Measurements from ENCODE around the gene FHIT. TPM values are rescaled to one million over a fixed set of nuclear protein-coding genes. Genes with fewer than 3 reads are reported as not detected.

The FHIT gene
- total RNA-seq, 1 donor from 2014 or later: 5.7 TPM

GRCh38 chr3:59980576-59980975, 1270.7 kb downstream of the FHIT start:
- Histone ChIP-seq H3F3A (ENCODE audit: low read depth) (no peaks in the 10 kb centered on the region), H3K27ac (no peak overlapping the region), H3K36me3 (no peaks in the 10 kb centered on the region), H3K9me3 (ENCODE audit: low read depth) (no peaks in the 10 kb centered on the region), H3K4me2 (no peak overlapping the region), H4K20me1 (ENCODE audit: low read depth) (no peaks in the 10 kb centered on the region), H3K27me3 (no peaks in the 10 kb centered on the region), H3K79me2 (ENCODE audit: low read depth) (no peaks in the 10 kb centered on the region), H3K4me3 (no peak overlapping the region), H3K9ac (no peak overlapping the region), H2AFZ (replicated peaks) (no peak overlapping the region), H3K4me1 (no peaks in the 10 kb centered on the region)
- DNase-seq (ENCODE audit: low spot score): no peak
- H3K4me3 Mint-ChIP-seq: no peak overlapping the region
- H3K36me3 Mint-ChIP-seq: no peaks in the 10 kb centered on the region
- H3K27ac Mint-ChIP-seq: no peak overlapping the region
- TF ChIP-seq EZH2phosphoT487 (IDR thresholded peaks at IDR 0.05) (no peak), EZH2 (IDR thresholded peaks at IDR 0.05) (no peak), CTCF (IDR thresholded peaks at IDR 0.05) (no peak)
- H3K4me1 Mint-ChIP-seq: no peaks in the 10 kb centered on the region
- H3K9me3 Mint-ChIP-seq: no peaks in the 10 kb centered on the region
- no peaks in the 10 kb centered on the region for H3K27me3 Mint-ChIP-seq (ENCODE audit: insufficient read depth, low read depth)

- Histone ChIP-seq H4K20me1 (ENCODE audit: low read depth) (no peaks in the 10 kb centered on the region), H3K4me1 (no peaks in the 10 kb centered on the region), H3K4me2 (no peak overlapping the region), H3K9ac (no peak overlapping the region), H3K36me3 (no peaks in the 10 kb centered on the region), H3K27me3 (no peaks in the 10 kb centered on the region), H3K79me2 (ENCODE audit: low read depth) (no peaks in the 10 kb centered on the region), H3F3A (ENCODE audit: low read depth) (no peaks in the 10 kb centered on the region), H2AFZ (replicated peaks) (no peak overlapping the region), H3K27ac (no peak overlapping the region), H3K9me3 (ENCODE audit: low read depth) (no peaks in the 10 kb centered on the region), H3K4me3 (no peak overlapping the region)
- no peaks in the 10 kb centered on the region for H3K36me3 Mint-ChIP-seq
- no peaks in the 10 kb centered on the region for H3K4me1 Mint-ChIP-seq
- H3K4me3 Mint-ChIP-seq: no peak overlapping the region
- no peaks in the 10 kb centered on the region for H3K9me3 Mint-ChIP-seq
- no peak for DNase-seq (ENCODE audit: low spot score)
- H3K27ac Mint-ChIP-seq: no peak overlapping the region
- no peak for TF ChIP-seq EZH2phosphoT487 (IDR thresholded peaks at IDR 0.05)
- no peaks in the 10 kb centered on the region for H3K27me3 Mint-ChIP-seq (ENCODE audit: insufficient read depth, low read depth)
Observed at GRCh38 chr3:59979542-59979941, 1271.7 kb downstream of the FHIT start.

- Histone ChIP-seq H3K27me3 (no peaks in the 10 kb centered on the region), H3K4me3 (no peak overlapping the region), H3K4me2 (no peak overlapping the region), H3K79me2 (ENCODE audit: low read depth) (no peaks in the 10 kb centered on the region), H4K20me1 (ENCODE audit: low read depth) (no peaks in the 10 kb centered on the region), H3K9ac (no peak overlapping the region), H3K36me3 (no peaks in the 10 kb centered on the region), H3F3A (ENCODE audit: low read depth) (no peaks in the 10 kb centered on the region), H3K27ac (no peak overlapping the region), H3K4me1 (no peaks in the 10 kb centered on the region), H2AFZ (replicated peaks) (no peak overlapping the region), H3K9me3 (ENCODE audit: low read depth) (no peaks in the 10 kb centered on the region)
- no peak overlapping the region for H3K4me3 Mint-ChIP-seq
- no peaks in the 10 kb centered on the region for H3K9me3 Mint-ChIP-seq
- H3K36me3 Mint-ChIP-seq: no peaks in the 10 kb centered on the region
- H3K27me3 Mint-ChIP-seq (ENCODE audit: insufficient read depth, low read depth): no peaks in the 10 kb centered on the region
- TF ChIP-seq EZH2phosphoT487 (IDR thresholded peaks at IDR 0.05) (no peak), CTCF (IDR thresholded peaks at IDR 0.05) (no peak), EZH2 (IDR thresholded peaks at IDR 0.05) (no peak)
- DNase-seq (ENCODE audit: low spot score): no peak
- H3K27ac Mint-ChIP-seq: no peak overlapping the region
- H3K4me1 Mint-ChIP-seq: no peaks in the 10 kb centered on the region
Observed at GRCh38 chr3:59978979-59979378, 1272.3 kb downstream of the FHIT start.

DNA sequence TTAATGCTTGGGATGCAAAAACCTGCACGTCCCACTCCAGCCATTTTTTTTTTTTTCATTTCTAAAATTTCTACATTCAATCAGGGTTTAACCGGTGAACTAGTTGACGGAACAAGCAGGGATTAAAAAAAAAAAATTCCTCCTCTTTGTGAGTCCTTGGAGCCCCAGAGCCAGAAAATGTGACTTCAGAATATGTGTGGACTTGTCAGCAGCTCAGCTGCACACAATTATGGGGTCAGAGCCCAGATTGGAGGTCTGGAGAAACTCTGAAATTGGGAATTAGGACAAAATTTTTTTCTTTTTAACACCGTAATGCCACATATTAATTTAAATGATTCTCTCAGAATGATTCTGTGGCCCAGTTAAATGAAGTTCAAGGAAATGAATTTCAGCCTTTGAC, 1280.5 kb downstream of the FHIT start:
- TF ChIP-seq CTCF (IDR thresholded peaks at IDR 0.05): no peak
- no peak for TF ChIP-seq EZH2phosphoT487 (IDR thresholded peaks at IDR 0.05)
- no peak for TF ChIP-seq EZH2 (IDR thresholded peaks at IDR 0.05)
- Histone ChIP-seq H3K9me3 (ENCODE audit: low read depth) (no peaks in the 10 kb centered on the region), H4K20me1 (ENCODE audit: low read depth) (no peaks in the 10 kb centered on the region), H3K36me3 (no peaks in the 10 kb centered on the region), H3K4me3 (no peak overlapping the region), H3K4me2 (no peak overlapping the region), H3K9ac (no peak overlapping the region), H3K27me3 (no peaks in the 10 kb centered on the region), H3F3A (ENCODE audit: low read depth) (no peaks in the 10 kb centered on the region), H3K27ac (no peak overlapping the region), H3K79me2 (ENCODE audit: low read depth) (no peaks in the 10 kb centered on the region), H2AFZ (replicated peaks) (no peak overlapping the region), H3K4me1 (peaks cover 4% of the 10 kb centered on the region)
- no peaks in the 10 kb centered on the region for H3K4me1 Mint-ChIP-seq
- H3K27ac Mint-ChIP-seq: no peak overlapping the region
- no peak overlapping the region for H3K4me3 Mint-ChIP-seq
- H3K27me3 Mint-ChIP-seq (ENCODE audit: insufficient read depth, low read depth): peaks cover 3% of the 10 kb centered on the region
- no peak for DNase-seq (ENCODE audit: low spot score)
- no peaks in the 10 kb centered on the region for H3K36me3 Mint-ChIP-seq
- no peaks in the 10 kb centered on the region for H3K9me3 Mint-ChIP-seq

Data from neural progenitor cell (in vitro differentiated cells).